MM.1S (cell line): Measurements from ENCODE around the gene SLC6A8.

Experiments used
- DNase-seq: peaks from one replicate; pipeline ENCODE4 v3.0.0-alpha.2; 2015
- H2AFZ ChIP-seq: fragments of 300-600 bp; sonication (generic); 2 replicates; pipeline ENCODE4 v1.6.0; 2016; ENCODE audit warnings: antibody characterized with exemption, low read length
- H3F3A ChIP-seq: fragments of 300-600 bp; sonication (generic); 2 replicates; pipeline ENCODE4 v1.6.1; 2016; ENCODE audit warnings: mild to moderate bottlenecking, antibody characterized with exemption, low read length, moderate library complexity, mixed read lengths; ENCODE audit not compliant: insufficient read depth
- H3K27ac ChIP-seq: fragments of 300-600 bp; sonication (generic); 2 replicates; pipeline ENCODE4 v1.5.1; 2016; ENCODE audit warnings: mild to moderate bottlenecking, low read length
- H3K27me3 ChIP-seq: fragments of 300-600 bp; sonication (generic); replicated peaks from 2 replicates; pipeline ENCODE4 v1.6.0; 2016; ENCODE audit warnings: low read length; ENCODE audit not compliant: insufficient read depth
- H3K36me3 ChIP-seq: fragments of 300-600 bp; sonication (generic); replicated peaks from 2 replicates; pipeline ENCODE4 v1.6.1; 2016; ENCODE audit warnings: mild to moderate bottlenecking, low read length, mixed read lengths; ENCODE audit not compliant: insufficient read depth
- H3K4me1 ChIP-seq: fragments of 300-600 bp; sonication (generic); 2 replicates; pipeline ENCODE4 v1.6.1; 2016; ENCODE audit warnings: low read length, mixed read lengths
- H3K4me2 ChIP-seq: fragments of 300-600 bp; sonication (generic); 2 replicates; pipeline ENCODE4 v1.6.0; 2016; ENCODE audit warnings: low read depth, low read length
- H3K4me3 ChIP-seq: fragments of 300-600 bp; sonication (generic); 2 replicates; pipeline ENCODE4 v1.5.1; 2016; ENCODE audit warnings: low read length, mixed read lengths
- H3K79me2 ChIP-seq: fragments of 300-600 bp; sonication (generic); 2 replicates; pipeline ENCODE4 v1.6.1; 2016; ENCODE audit warnings: mixed run types, low read length, mixed read lengths
- H3K9ac ChIP-seq: fragments of 300-600 bp; sonication (generic); 2 replicates; pipeline ENCODE4 v1.6.1; 2016; ENCODE audit warnings: low read length, mixed read lengths
- H3K9me2 ChIP-seq: fragments of 300-600 bp; sonication (generic); replicated peaks from 2 replicates; pipeline ENCODE4 v1.6.1; 2016; ENCODE audit warnings: mild to moderate bottlenecking, low read length, mixed read lengths; ENCODE audit not compliant: insufficient read depth
- H3K9me3 ChIP-seq: fragments of 300-600 bp; sonication (generic); replicated peaks from 2 replicates; pipeline ENCODE4 v1.6.1; 2016; ENCODE audit warnings: mild to moderate bottlenecking, low read length, mixed read lengths; ENCODE audit not compliant: insufficient read depth
- H4K20me1 ChIP-seq: fragments of 300-600 bp; sonication (generic); 2 replicates; pipeline ENCODE4 v1.6.1; 2016; ENCODE audit warnings: mild to moderate bottlenecking, low read length, moderate library complexity, mixed read lengths; ENCODE audit not compliant: insufficient read depth
- EZH2 ChIP-seq: fragments of 300-600 bp; sonication (generic); optimal IDR thresholded peaks from 2 replicates; pipeline ENCODE3; 2017; ENCODE audit warnings: low read depth, mild to moderate bottlenecking, antibody characterized with exemption, low read length, mixed read lengths
- EZH2phosphoT487 ChIP-seq: fragments of 300-600 bp; sonication (generic); IDR thresholded peaks from 2 replicates; pipeline ENCODE4 v1.6.1; 2018; ENCODE audit warnings: antibody characterized with exemption, low read length
- TF ChIP-seq, protein P1 (sequence below): fragments of 300-600 bp; sonication (generic); IDR thresholded peaks from 2 replicates; pipeline ENCODE4 v1.5.1; 2016; ENCODE audit warnings: antibody characterized with exemption, low read length, mixed read lengths

SLC6A8 gene

GRCh38 chrX:153724252-153725038 lies 36.7 kb downstream of the SLC6A8 start, which contains the start of the genes ABCD1 and BCAP31:
ABCD1 (plus strand) TSS chrX:153724856; CDS start chrX:153725267, 411 bp downstream.
BCAP31 (minus strand) TSS chrX:153724387; CDS start chrX:153723244, 1,143 bp downstream.
- Histone ChIP-seq H3K36me3 (0 out of 2 replicates have a peak, but pooled peaks cover 2% of the 10 kb centered on the region), H3K4me2 (peak within 1 kb of the TSS; percentile 92), H3K4me1 (peaks cover 17% of the 10 kb centered on the region), H3K27ac (peak within 1 kb of the TSS; percentile 59; the same call in 1 of the 2 replicates), H3K9ac (peak within 1 kb of the TSS; percentile 71), H2AFZ (0 out of 2 replicates have a peak within 1 kb of the TSS, but pooled peaks have one; percentile 31), H3K27me3 (no peaks in the 10 kb centered on the region), H3K9me2 (no peaks in the 10 kb centered on the region), H4K20me1 (no peaks in the 10 kb centered on the region), H3K9me3 (no peaks in the 10 kb centered on the region), H3K79me2 (peaks cover 41% of the 10 kb centered on the region), H3F3A (no peaks in the 10 kb centered on the region), H3K4me3 (peak within 1 kb of the TSS; percentile 69)
- TF ChIP-seq EZH2, result no peak
- TF ChIP-seq, protein P1, sequence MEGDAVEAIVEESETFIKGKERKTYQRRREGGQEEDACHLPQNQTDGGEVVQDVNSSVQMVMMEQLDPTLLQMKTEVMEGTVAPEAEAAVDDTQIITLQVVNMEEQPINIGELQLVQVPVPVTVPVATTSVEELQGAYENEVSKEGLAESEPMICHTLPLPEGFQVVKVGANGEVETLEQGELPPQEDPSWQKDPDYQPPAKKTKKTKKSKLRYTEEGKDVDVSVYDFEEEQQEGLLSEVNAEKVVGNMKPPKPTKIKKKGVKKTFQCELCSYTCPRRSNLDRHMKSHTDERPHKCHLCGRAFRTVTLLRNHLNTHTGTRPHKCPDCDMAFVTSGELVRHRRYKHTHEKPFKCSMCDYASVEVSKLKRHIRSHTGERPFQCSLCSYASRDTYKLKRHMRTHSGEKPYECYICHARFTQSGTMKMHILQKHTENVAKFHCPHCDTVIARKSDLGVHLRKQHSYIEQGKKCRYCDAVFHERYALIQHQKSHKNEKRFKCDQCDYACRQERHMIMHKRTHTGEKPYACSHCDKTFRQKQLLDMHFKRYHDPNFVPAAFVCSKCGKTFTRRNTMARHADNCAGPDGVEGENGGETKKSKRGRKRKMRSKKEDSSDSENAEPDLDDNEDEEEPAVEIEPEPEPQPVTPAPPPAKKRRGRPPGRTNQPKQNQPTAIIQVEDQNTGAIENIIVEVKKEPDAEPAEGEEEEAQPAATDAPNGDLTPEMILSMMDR, result no peak
- no peak for TF ChIP-seq EZH2phosphoT487
- DNase-seq, result peak; percentile 85

DNA sequence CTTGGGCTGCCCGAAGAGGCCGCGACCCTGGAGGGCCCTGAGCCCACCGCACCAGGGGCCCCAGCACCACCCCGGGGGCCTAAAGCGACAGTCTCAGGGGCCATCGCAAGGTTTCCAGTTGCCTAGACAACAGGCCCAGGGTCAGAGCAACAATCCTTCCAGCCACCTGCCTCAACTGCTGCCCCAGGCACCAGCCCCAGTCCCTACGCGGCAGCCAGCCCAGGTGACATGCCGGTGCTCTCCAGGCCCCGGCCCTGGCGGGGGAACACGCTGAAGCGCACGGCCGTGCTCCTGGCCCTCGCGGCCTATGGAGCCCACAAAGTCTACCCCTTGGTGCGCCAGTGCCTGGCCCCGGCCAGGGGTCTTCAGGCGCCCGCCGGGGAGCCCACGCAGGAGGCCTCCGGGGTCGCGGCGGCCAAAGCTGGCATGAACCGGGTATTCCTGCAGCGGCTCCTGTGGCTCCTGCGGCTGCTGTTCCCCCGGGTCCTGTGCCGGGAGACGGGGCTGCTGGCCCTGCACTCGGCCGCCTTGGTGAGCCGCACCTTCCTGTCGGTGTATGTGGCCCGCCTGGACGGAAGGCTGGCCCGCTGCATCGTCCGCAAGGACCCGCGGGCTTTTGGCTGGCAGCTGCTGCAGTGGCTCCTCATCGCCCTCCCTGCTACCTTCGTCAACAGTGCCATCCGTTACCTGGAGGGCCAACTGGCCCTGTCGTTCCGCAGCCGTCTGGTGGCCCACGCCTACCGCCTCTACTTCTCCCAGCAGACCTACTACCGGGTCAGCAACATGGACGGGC lies 37.5 kb downstream of the SLC6A8 start:
- H3K4me3 ChIP-seq, result peak overlapping the region; percentile 61
- TF ChIP-seq EZH2 (no peak), EZH2phosphoT487 (no peak)
- TF ChIP-seq, protein P1, result no peak
- H2AFZ ChIP-seq, result no peak overlapping the region
- no peaks in the 10 kb centered on the region for H3K27me3 ChIP-seq
- peaks cover 17% of the 10 kb centered on the region for H3K4me1 ChIP-seq
- H3K9ac ChIP-seq, result peak overlapping the region; percentile 71; the same call in 1 of the 2 replicates
- H3F3A ChIP-seq, result no peaks in the 10 kb centered on the region
- H3K36me3 ChIP-seq, result no peaks in the 10 kb centered on the region
- no peaks in the 10 kb centered on the region for H4K20me1 ChIP-seq
- no peak for DNase-seq
- peaks cover 37% of the 10 kb centered on the region for H3K79me2 ChIP-seq
- H3K27ac ChIP-seq, result peak overlapping the region; percentile 52; the same call in 1 of the 2 replicates
- peak overlapping the region; percentile 81 for H3K4me2 ChIP-seq
- no peaks in the 10 kb centered on the region for H3K9me3 ChIP-seq
- no peaks in the 10 kb centered on the region for H3K9me2 ChIP-seq

- Histone ChIP-seq H3K9me3 (no peaks in the 10 kb centered on the region), H4K20me1 (no peaks in the 10 kb centered on the region), H3K27me3 (no peaks in the 10 kb centered on the region), H3K36me3 (no peaks in the 10 kb centered on the region), H3K9ac (no peak overlapping the region), H3F3A (peaks cover 3% of the 10 kb centered on the region), H3K9me2 (no peaks in the 10 kb centered on the region), H3K4me2 (no peak overlapping the region; the same call in 1 of the 2 replicates), H3K79me2 (peaks cover 32% of the 10 kb centered on the region), H2AFZ (no peak overlapping the region), H3K4me3 (no peak overlapping the region), H3K4me1 (peaks cover 20% of the 10 kb centered on the region), H3K27ac (no peak overlapping the region)
- no peak for DNase-seq
- TF ChIP-seq EZH2phosphoT487 (no peak), EZH2 (no peak)
- TF ChIP-seq, protein P1, result no peak
Observed at GRCh38 chrX:153725832-153726285, 38.1 kb downstream of the SLC6A8 start.
